NCI-H524 treated with DMSO at 0.1 percent for 48 hours (cell line): ENCODE data around the gene EIF3D.
"Not testable (repeated sequence)": the region's sequence is repeated elsewhere in the genome, so short reads cannot be mapped to it uniquely, and the experiment has no call there.

Experiments used
- DNase-seq: peaks from one replicate; lab custom pipeline; 2025; lab: John Stamatoyannopoulos, UW

Gene EIF3D

GRCh38 chr22:36550701-36551495 is 21.9 kb upstream of the EIF3D start:
- DNase-seq = no peak

- DNase-seq = no peak
Observed at GRCh38 chr22:36549033-36549432, 20.1 kb upstream of the EIF3D start.

- no peak for DNase-seq
Observed at GRCh38 chr22:36548606-36549005, 19.6 kb upstream of the EIF3D start.

GRCh38 chr22:36546932-36547331 is 18.0 kb upstream of the EIF3D start:
- no peak for DNase-seq

- DNase-seq = no peak
Observed at GRCh38 chr22:36546092-36546804, 17.3 kb upstream of the EIF3D start.

GRCh38 chr22:36544107-36544620 is 15.2 kb upstream of the EIF3D start:
- no peak for DNase-seq

- DNase-seq = no peak
Observed at GRCh38 chr22:36541831-36542411, 13.0 kb upstream of the EIF3D start.

- DNase-seq = no peak
Observed at GRCh38 chr22:36540867-36541642, 12.1 kb upstream of the EIF3D start.

- DNase-seq = no peak
Observed at GRCh38 chr22:36538529-36538928, 9.6 kb upstream of the EIF3D start.

- peak; percentile 45 for DNase-seq
Observed at GRCh38 chr22:36536717-36537116, 7.8 kb upstream of the EIF3D start.

- not testable (repeated sequence) for DNase-seq
Observed at GRCh38 chr22:36533320-36533719, 4.4 kb upstream of the EIF3D start.

GRCh38 chr22:36532466-36532865 is 3.5 kb upstream of the EIF3D start:
- DNase-seq = no peak

GRCh38 chr22:36528341-36528740 is 625 bp downstream of the EIF3D start:
- DNase-seq = no peak

- DNase-seq = no peak
Observed at GRCh38 chr22:36522662-36523061, 6.3 kb downstream of the EIF3D start.

GRCh38 chr22:36520423-36520822 is 8.5 kb downstream of the EIF3D start:
- no peak for DNase-seq

GRCh38 chr22:36519906-36520305 is 9.1 kb downstream of the EIF3D start:
- DNase-seq = not testable (repeated sequence)

- no peak for DNase-seq
Observed at GRCh38 chr22:36514766-36515165, 14.2 kb downstream of the EIF3D start.

GRCh38 chr22:36512991-36513390 is 16.0 kb downstream of the EIF3D start:
- DNase-seq = no peak

- no peak for DNase-seq
Observed at GRCh38 chr22:36512333-36512732, 16.6 kb downstream of the EIF3D start.

- no peak for DNase-seq
Observed at GRCh38 chr22:36510966-36511881, 17.7 kb downstream of the EIF3D start.

GRCh38 chr22:36510384-36510783 is 18.6 kb downstream of the EIF3D start:
- no peak for DNase-seq
